HG03575 (cell line): ENCODE results near the gene SFXN5.
"Not testable (repeated sequence)": the region's sequence is repeated elsewhere in the genome, so short reads cannot be mapped to it uniquely, and the experiment has no call there.

Source experiments
- ATAC-seq: cut with Tn5 transposase; IDR thresholded peaks from one replicate; pipeline ENCODE4 v1.9.1; 2021; ENCODE audit not compliant: unreplicated experiment, insufficient number of reproducible peaks, low FRiP score; ENCODE audit errors: extremely low read depth

Gene SFXN5

GRCh38 chr2:73103018-73103542 lies 31.6 kb upstream of the SFXN5 start:
- ATAC-seq, result no peak

GRCh38 chr2:73101626-73102256 lies 30.2 kb upstream of the SFXN5 start:
- no peak for ATAC-seq

DNA sequence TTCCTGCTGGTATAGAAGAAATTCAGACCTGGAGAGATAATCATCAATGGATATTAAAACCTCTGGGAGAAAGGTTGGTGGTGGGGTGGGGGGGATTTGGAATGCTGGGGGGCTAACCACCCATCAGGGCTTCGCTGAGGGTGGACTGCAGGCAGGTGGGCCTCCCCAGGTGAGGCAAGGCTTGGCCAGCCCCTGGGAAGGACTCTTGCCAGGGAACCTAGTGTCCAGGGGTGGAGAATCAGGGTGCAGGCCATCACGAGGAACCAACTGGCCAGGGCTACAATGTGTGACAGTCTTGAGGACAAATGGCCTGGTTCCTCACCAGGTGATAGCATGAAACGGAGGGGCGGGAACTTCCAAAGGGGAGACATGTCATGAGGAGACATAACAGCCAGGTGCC lies 29.4 kb upstream of the SFXN5 start:
- ATAC-seq, result no peak

- ATAC-seq, result no peak
Observed at GRCh38 chr2:73099486-73099885, 28.0 kb upstream of the SFXN5 start.

GRCh38 chr2:73095910-73096309 lies 24.4 kb upstream of the SFXN5 start:
- no peak for ATAC-seq

- not testable (repeated sequence) for ATAC-seq
Observed at GRCh38 chr2:73093601-73094218, 22.2 kb upstream of the SFXN5 start.

DNA sequence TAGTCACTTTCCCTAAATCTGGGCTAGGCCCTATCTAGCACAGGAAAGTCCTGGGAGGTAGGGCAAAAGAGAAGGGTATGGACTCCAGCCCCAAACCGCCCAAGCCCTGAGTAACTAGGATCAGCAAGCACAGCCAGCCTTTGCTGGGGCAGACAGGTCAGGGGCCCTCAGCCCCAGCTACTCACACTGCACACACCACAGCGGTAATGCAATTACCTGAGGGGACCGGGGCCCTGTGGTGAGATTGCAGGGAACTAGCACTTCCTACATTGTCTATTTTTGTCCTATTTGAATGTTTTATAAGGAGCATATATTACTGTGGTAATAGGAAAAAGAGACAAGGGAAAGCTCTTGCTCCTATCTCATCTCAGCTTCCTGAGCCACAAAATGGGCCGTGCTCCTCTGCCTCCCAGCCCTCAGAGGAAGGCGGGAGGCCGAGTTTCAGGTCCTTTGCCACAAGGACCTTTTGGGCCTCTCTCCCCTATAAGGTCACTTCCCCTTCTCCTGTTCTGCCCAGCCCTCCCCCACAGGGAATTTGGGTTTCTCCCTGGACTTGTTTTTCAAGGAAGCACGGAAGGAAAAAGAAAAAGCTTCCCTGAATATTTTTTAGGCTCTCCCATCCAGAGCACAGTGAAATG lies 20.8 kb upstream of the SFXN5 start:
- ATAC-seq, result no peak

- no peak for ATAC-seq
Observed at GRCh38 chr2:73091696-73092095, 20.2 kb upstream of the SFXN5 start.

DNA sequence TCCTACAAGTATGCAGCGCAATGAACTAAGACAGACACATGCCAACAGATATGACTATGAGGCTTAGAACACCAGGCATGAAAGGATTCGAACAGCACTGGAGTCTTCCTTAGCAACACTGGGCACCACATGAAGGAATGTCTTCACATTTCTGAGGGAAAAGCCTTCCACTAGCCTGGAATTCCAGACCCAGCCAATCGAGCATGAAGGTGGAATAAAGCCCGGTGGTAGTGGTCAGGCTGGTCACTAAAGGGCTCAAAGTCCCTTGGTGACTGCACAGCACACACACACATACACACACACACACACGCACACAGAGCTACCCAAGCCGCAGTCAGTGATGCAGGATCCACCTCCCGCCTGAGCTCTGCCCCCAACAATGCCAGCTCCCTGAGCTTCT lies 19.7 kb upstream of the SFXN5 start:
- ATAC-seq, result no peak

DNA sequence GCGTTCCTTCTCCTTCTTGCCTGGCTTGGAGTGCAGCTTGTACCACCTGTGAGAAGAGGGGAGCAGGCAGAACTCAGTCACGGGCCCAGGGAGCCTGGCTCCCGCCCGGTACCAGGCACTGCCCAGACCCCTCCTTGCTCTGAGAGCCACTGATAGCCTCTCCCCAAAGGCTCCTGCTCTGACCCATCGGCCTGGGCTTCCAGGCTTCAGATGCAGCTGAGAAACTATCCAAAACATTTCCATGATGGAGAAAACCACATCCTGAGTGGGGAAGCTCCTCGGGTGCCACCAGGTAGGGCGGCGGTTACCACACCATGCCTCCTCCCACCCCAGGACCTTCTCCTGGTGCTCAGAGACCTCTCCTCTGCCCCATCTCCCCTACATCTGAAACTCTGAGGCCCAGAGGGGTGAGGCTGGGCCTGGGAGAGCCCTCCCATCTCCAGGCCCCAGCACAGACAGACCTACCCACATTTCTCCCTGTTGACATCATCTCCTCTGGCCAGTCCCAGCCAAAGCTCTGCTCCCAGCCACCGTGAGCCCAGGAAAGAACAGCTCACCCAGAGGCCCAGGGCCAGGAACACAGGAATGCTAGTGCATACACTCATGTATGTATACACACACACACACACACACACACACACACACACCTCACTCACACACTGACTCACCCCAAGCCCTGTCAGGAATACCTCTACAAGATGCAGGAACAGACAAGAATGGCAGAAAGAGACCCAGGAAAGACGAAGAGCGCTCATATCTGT lies 17.9 kb upstream of the SFXN5 start:
- ATAC-seq, result no peak

DNA sequence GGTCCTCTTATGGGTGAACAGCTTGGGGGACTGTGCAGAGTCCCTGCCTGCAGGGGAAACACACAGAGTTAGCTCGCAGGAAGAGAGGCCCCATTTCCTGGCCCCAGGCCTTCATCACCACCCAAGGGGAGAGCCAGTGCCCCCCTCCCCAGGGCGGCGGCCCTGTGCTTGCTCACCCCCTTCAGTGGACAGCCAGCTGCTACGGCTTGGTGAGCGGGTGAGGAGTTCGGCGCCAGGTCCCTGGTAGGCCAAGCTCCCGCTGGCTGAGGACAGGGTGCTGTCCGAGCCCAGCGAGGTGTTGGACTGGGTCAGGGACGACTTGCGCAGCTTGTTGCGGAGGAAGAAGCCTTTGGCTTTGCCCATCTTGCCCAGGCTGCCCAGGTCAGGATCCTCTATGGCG lies 17.2 kb upstream of the SFXN5 start:
- ATAC-seq, result no peak

- no peak for ATAC-seq
Observed at GRCh38 chr2:73088211-73088610, 16.7 kb upstream of the SFXN5 start.

DNA sequence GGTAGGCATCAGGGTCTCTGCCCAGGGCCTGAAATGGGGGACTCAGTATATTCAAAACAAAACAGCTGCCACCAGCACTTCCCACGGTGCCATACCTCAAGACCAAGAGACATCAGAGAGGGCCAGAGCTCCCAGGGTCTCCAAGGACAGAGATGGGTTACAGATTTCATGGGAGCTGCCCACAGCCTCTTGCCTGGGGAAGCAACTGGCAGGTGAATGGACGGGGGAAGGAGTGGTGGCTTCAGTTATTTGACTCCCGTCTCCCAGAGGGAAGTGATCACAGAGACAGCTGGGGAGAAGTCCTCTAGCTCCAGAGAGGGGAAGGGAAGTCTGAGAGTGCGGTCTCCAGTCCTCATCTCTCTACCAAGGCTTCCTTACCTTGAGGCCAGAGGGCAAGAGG lies 15.8 kb upstream of the SFXN5 start:
- ATAC-seq, result no peak

GRCh38 chr2:73085691-73086090 lies 14.2 kb upstream of the SFXN5 start:
- ATAC-seq, result no peak

DNA sequence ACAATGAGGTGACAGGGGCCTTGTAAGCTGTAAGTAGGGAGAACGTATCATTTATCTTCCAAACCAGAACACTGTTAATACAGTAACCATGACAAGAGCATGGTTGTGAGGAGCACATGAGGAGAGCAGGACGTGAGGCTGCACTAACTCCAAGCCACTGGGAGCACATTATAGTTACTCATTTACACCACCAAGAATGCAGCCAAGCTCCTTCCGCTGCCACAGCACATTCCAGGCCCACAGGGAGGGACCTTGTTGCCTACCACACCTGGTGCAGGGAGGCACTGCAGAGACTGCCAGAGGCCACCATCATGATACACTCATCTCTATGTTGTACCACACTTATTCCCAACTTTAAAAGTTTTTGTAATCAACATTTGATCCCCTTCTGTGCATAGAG lies 13.5 kb upstream of the SFXN5 start:
- ATAC-seq, result no peak

- no peak for ATAC-seq
Observed at GRCh38 chr2:73083886-73084800, 12.6 kb upstream of the SFXN5 start.

DNA sequence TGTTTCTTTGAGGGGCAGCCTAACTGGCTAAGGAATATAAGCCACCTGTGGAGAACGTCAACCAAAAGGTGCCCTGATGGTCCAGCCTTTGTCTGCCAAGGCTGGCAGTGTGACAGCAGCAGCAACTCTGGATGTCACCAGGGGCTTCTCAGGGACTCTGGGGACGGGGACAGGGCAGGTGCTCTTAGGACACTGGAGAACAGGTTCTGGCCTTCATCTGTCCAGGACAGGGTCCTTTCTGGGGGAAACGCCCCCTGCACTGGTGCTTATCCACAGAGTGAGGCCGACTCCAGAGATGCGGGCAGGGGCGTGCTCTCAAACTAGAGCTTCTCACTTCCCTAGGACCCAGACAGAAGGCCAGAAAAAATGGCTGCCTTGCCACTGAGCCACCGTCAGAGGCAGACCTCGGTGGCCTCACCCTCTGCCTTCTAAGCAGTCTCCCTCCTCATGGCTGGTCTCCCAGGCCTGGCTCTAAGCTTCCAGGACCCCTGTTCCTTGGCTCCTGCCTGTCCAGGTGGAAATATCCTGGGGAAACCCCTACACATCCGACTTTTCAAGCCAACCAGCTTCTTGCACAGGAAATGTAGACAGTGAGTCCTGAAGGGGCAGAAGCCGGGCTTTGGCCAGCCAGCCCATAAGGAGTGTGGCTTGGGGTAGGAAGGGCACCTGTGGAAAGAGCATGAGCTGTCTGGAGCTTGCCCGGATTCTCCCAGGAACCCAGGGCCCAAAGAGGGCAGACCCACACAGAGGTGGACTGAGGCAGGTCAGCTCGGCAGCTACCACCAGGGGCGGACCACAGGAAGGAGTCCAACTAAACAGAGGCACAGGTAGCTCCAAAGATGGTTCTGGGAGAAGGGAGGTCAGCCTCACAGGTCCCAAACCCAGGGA lies 11.3 kb upstream of the SFXN5 start:
- no peak for ATAC-seq

DNA sequence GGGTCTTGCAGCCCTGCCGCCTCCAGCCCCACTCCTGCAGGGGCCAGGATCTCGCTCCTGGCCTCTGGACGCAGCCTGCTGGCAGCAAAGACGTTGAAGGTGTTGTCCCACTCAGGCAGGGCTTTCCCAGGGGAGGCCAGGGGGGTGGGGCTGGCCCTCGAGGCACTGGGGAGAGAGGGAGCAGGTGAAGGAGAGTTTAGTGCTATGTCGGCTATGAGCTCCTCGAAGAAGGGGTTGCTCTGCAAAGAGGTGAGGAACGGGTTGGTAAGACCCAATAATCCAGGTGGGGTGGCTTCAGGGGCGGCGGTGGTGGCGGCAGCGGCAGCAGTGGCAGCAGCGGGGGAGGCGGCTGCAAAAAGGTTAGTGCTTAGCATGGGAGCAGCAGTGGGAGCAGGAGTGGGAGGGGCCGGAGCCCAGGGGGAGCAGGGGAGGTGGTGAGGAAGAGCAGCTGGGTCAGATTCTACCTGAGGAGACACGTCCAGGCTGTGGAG lies 9.7 kb upstream of the SFXN5 start:
- no peak for ATAC-seq
